A673 (cell line): Measurements from ENCODE around the gene SARNP. TPM values are rescaled to one million over a fixed set of nuclear protein-coding genes. Genes with fewer than 3 reads are reported as not detected.

Experiments
- BruUV-seq: library from RNA; stranded (reverse); fragments of 400-500 nt; replicated peaks from 2 replicates; lab custom pipeline; 2021; lab: Mats Ljungman, UMichigan
- CTCF ChIA-PET: fragments of 300-600 bp; sonication (Branson Sonifier 250); formaldehyde crosslinking; loops from one replicate; lab custom pipeline; 2022; ENCODE audit warnings: antibody characterized with exemption; lab: Charles Lee
- POLR2A ChIA-PET: fragments of 300-600 bp; sonication (Branson Sonifier 250); formaldehyde crosslinking; loops from one replicate; lab custom pipeline; 2022; ENCODE audit warnings: antibody characterized with exemption; ENCODE audit not compliant: low non-redundant PET; lab: Charles Lee
- DNase-seq: peaks from one replicate; pipeline ENCODE4 v3.0.0-alpha.2; 2015; ENCODE audit warnings: low spot score
- H3K27ac ChIP-seq: fragments of 200-600 bp; sonication (generic); 2 replicates; pipeline ENCODE4 v1.5.1; 2016; ENCODE audit warnings: mixed run types, low read depth, mild to moderate bottlenecking, mixed read lengths, antibody characterized with exemption, low read length; ENCODE audit not compliant: poor library complexity, severe bottlenecking
- H3K27me3 ChIP-seq: fragments of 200-600 bp; sonication (generic); replicated peaks from 2 replicates; pipeline ENCODE4 v1.6.1; 2017; ENCODE audit warnings: mixed run types, low read depth, mild to moderate bottlenecking, mixed read lengths, antibody characterized with exemption, low read length; ENCODE audit not compliant: insufficient read depth, poor library complexity
- H3K36me3 ChIP-seq: fragments of 200-600 bp; sonication (generic); 2 replicates; pipeline ENCODE4 v1.6.1; 2016; ENCODE audit warnings: mixed run types, mild to moderate bottlenecking, mixed read lengths, antibody characterized with exemption, low read length; ENCODE audit not compliant: insufficient read depth, poor library complexity, severe bottlenecking
- H3K4me1 ChIP-seq: fragments of 200-600 bp; sonication (generic); 2 replicates; pipeline ENCODE4 v1.6.1; 2017; ENCODE audit warnings: mixed run types, mild to moderate bottlenecking, mixed read lengths, antibody characterized with exemption, low read length; ENCODE audit not compliant: insufficient read depth, poor library complexity, severe bottlenecking
- H3K4me3 ChIP-seq: fragments of 200-600 bp; sonication (generic); 2 replicates; pipeline ENCODE4 v1.5.1; 2016; ENCODE audit warnings: low read depth, mixed run types, mild to moderate bottlenecking, mixed read lengths, low read length; ENCODE audit not compliant: poor library complexity, severe bottlenecking
- H3K9me3 ChIP-seq: fragments of 200-600 bp; sonication (generic); 2 replicates; pipeline ENCODE4 v1.6.1; 2016; ENCODE audit warnings: mixed run types, low read depth, mild to moderate bottlenecking, mixed read lengths, antibody characterized with exemption, low read length; ENCODE audit not compliant: poor library complexity, severe bottlenecking
- EZH2 ChIP-seq: fragments of 200-600 bp; sonication (generic); IDR thresholded peaks from 2 replicates; pipeline ENCODE4 v1.6.1; 2017; ENCODE audit warnings: borderline replicate concordance, low read depth, mild to moderate bottlenecking, mixed read lengths, antibody characterized with exemption, low read length; ENCODE audit not compliant: poor library complexity, severe bottlenecking
- intact Hi-C: fragments of 100-400 bp; cut with micrococcal nuclease; formaldehyde crosslinking; loops from one replicate; pipeline ENCODE4 v1.10.0; 2022; ENCODE audit not compliant: unreplicated experiment
- total RNA-seq: library from RNA; stranded (reverse); gene quantifications from 2 replicates; pipeline ENCODE4 v1.2.3, GENCODE V29; 2021
- TF ChIP-seq, protein P1 (sequence below): fragments of 300-800, 200-600 bp; sonication (generic); conservative IDR thresholded peaks from 2 replicates; pipeline ENCODE4 v1.5.1; 2017; ENCODE audit warnings: low read depth, mild to moderate bottlenecking, antibody characterized with exemption, low read length, moderate library complexity, mixed read lengths

Gene SARNP
- total RNA-seq, 1 experiment from 2014 or later: 104 TPM

DNA sequence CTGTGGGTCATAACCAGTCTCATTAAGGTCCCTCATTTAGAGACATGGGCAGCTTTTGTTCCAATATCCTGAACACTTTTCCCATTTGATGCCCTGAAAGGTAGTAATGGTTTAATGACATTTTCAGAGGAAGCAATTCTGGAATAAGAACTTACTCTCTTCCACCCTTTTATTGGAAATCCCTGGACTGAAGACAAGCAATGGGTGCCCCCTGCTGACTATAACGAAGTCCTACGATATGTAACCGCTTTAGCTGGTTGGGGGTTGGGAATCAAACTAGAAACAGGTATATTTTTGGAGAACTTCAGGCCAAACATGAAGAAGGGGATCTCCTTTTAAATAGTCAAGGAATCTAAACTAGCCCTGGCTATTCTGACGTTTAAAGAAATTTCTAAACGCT is 20.5 kb downstream of the SARNP start:
- POLR2A ChIA-PET: no interaction called here

DNA sequence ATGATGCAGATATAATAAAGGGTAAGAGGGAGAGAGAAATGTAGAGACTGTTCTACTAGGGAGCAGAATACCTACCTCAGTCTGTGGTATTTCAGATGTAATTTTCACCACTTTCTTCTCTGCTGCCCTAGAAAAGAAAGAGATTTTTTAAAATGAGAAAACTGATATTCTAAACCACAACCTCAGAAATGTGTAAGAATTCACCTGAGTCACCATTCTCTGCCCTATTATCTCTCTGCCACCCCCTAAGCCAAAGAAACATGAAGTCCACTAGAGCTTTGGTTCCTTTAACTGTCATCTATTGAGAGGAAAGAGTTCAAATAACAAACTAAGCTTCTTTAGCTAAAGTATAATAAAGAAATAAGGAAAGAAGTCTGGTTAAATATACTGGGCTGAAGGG is 21.6 kb downstream of the SARNP start:
- DNase-seq: no peak

More for the DNA sequence above, 20.5 kb downstream of the SARNP start:
- TF ChIP-seq EZH2: no peak
- TF ChIP-seq, protein P1, sequence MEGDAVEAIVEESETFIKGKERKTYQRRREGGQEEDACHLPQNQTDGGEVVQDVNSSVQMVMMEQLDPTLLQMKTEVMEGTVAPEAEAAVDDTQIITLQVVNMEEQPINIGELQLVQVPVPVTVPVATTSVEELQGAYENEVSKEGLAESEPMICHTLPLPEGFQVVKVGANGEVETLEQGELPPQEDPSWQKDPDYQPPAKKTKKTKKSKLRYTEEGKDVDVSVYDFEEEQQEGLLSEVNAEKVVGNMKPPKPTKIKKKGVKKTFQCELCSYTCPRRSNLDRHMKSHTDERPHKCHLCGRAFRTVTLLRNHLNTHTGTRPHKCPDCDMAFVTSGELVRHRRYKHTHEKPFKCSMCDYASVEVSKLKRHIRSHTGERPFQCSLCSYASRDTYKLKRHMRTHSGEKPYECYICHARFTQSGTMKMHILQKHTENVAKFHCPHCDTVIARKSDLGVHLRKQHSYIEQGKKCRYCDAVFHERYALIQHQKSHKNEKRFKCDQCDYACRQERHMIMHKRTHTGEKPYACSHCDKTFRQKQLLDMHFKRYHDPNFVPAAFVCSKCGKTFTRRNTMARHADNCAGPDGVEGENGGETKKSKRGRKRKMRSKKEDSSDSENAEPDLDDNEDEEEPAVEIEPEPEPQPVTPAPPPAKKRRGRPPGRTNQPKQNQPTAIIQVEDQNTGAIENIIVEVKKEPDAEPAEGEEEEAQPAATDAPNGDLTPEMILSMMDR: peak; percentile 65
- no TSS peak for BruUV-seq
- Histone ChIP-seq H3K9me3 (no peaks in the 10 kb centered on the region), H3K27ac (no peak overlapping the region), H3K4me3 (no peak overlapping the region), H3K4me1 (peaks cover 3% of the 10 kb centered on the region), H3K27me3 (no peaks in the 10 kb centered on the region), H3K36me3 (peaks cover 79% of the 10 kb centered on the region)
- intact Hi-C loops: loop anchor here (2.0 kb wide), 1 partner anchor 58 kb away; no protein-coding TSS in a partner anchor
- CTCF ChIA-PET: interaction anchor here (2.2 kb wide), 1 partner anchor 58 kb away, joined by 17 read pairs; no protein-coding TSS in a partner anchor
- DNase-seq: peak; percentile 68

DNA sequence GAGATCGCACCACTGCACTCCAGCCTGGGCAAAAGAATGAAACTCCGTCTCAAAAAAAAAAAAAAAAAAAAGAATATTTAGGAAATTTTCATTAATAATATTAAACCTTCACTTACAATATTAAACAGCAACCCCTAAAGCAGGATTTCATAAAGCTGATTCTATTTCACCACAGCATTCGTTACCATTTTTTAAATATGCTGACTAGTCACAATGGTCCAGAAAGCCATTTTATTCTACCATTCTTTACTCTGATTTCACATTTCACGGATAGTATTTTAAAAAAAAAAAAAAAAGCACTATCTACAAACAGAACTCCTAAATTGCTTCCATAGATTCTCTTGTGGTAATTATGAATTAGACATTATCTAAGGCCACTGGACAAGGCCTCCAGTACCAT is 27.6 kb downstream of the SARNP start:
- no TSS peak for BruUV-seq
- intact Hi-C loops: loop anchor here (5.0 kb wide), 1 partner anchor 38 kb away; no protein-coding TSS in a partner anchor
- ChIA-PET POLR2A (no interaction called here), CTCF (no interaction called here)
- Histone ChIP-seq H3K4me3 (no peak overlapping the region), H3K9me3 (no peaks in the 10 kb centered on the region), H3K27me3 (no peaks in the 10 kb centered on the region), H3K27ac (no peak overlapping the region), H3K4me1 (no peaks in the 10 kb centered on the region), H3K36me3 (peaks cover 83% of the 10 kb centered on the region)
- no peak for DNase-seq
- TF ChIP-seq, protein P1: no peak
- no peak for TF ChIP-seq EZH2

More for the DNA sequence above, 21.6 kb downstream of the SARNP start:
- Histone ChIP-seq H3K4me3 (no peak overlapping the region), H3K9me3 (no peaks in the 10 kb centered on the region), H3K27me3 (no peaks in the 10 kb centered on the region), H3K4me1 (peaks cover 3% of the 10 kb centered on the region), H3K36me3 (peaks cover 76% of the 10 kb centered on the region), H3K27ac (no peak overlapping the region)
- intact Hi-C loops: loop anchor here (2.0 kb wide), 1 partner anchor 57 kb away; no protein-coding TSS in a partner anchor
- BruUV-seq: no TSS peak
- TF ChIP-seq, protein P1: no peak
- TF ChIP-seq EZH2: no peak
- CTCF ChIA-PET: no interaction called here
- POLR2A ChIA-PET: no interaction called here
